Lower leg skin (tissue), 4 donors: ENCODE measurements around the gene PCSK5. TPM values are rescaled to one million over a fixed set of nuclear protein-coding genes. Genes with fewer than 3 reads are reported as not detected.

Experiments used
- DNase-seq, 2 donors: peaks; one replicate each; pipeline ENCODE4 v3.0.0-alpha.2; 2019; ENCODE audit warnings: low spot score in 2 of 2
- H3K4me3 ChIP-seq: fragments of 200-600 bp; sonication (generic); 2 replicates; pipeline ENCODE4 v1.5.1; 2017; ENCODE audit warnings: mild to moderate bottlenecking, low read depth; ENCODE audit not compliant: poor library complexity, severe bottlenecking
- POLR2A ChIP-seq, 2 donors: fragments of 450-650 bp; IDR thresholded peaks; one replicate each; pipeline ENCODE4 v1.6.1; 2016 to 2017; ENCODE audit warnings: antibody characterized with exemption in 2 of 2, mild to moderate bottlenecking in 1 of 2, moderate library complexity in 1 of 2
- WGBS, 2 donors: methylation state at CpG; one replicate each; pipeline ENCODE4 v1.1.5; 2018; 5-methylcytosine and 5-hydroxymethylcytosine counted together
- intact Hi-C: fragments of 100-400 bp; cut with DNase I; formaldehyde crosslinking; loops from one replicate; pipeline ENCODE4 v1.15.0; 2023; ENCODE audit warnings: low total_unique reads
- total RNA-seq, 4 donors: library from RNA; depleted of rRNA; stranded (reverse); fragments of >200 nt; gene quantifications; one replicate each; pipeline ENCODE4 v1.1.0, GENCODE V29; 2016
- TF ChIP-seq, protein P1 (sequence below), 3 donors: fragments of 450-650 bp; IDR thresholded peaks; one replicate each; pipeline ENCODE4 v1.5.1; 2016; ENCODE audit warnings: antibody characterized with exemption in 3 of 3, mild to moderate bottlenecking in 3 of 3, moderate library complexity in 2 of 3

The PCSK5 gene
- total RNA-seq, 4 donors from 2014 or later = 6.4 to 10.8 (median 9.7) TPM

DNA sequence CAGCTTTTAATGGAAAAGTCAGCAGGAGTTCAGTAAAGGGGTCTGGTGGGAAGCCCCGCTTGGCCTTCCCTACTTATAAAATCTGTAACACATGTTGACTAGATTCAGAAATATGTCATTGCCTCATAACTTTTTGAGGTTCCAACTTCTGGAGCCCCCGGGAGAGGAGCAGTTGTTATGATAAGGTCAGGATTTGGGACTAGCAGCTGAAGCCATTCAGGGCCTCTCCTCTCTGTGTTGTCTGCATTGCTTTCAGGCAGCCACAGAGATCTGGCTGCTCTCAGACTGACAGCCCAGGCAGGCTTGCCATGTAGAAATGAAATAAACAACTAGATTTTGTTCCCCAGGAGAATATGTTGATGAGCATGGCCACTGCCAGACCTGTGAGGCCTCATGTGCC is 336.7 kb downstream of the PCSK5 start:
- intact Hi-C loops = no loop called here
- WGBS, 2 donors = 66 to 80% methylated on average over 2 of the region's 2 CpGs
- H3K4me3 ChIP-seq = no peak overlapping the region
- no peak for DNase-seq
- no peak for TF ChIP-seq POLR2A (IDR thresholded peaks at IDR 0.05)
- TF ChIP-seq, protein P1, sequence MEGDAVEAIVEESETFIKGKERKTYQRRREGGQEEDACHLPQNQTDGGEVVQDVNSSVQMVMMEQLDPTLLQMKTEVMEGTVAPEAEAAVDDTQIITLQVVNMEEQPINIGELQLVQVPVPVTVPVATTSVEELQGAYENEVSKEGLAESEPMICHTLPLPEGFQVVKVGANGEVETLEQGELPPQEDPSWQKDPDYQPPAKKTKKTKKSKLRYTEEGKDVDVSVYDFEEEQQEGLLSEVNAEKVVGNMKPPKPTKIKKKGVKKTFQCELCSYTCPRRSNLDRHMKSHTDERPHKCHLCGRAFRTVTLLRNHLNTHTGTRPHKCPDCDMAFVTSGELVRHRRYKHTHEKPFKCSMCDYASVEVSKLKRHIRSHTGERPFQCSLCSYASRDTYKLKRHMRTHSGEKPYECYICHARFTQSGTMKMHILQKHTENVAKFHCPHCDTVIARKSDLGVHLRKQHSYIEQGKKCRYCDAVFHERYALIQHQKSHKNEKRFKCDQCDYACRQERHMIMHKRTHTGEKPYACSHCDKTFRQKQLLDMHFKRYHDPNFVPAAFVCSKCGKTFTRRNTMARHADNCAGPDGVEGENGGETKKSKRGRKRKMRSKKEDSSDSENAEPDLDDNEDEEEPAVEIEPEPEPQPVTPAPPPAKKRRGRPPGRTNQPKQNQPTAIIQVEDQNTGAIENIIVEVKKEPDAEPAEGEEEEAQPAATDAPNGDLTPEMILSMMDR (IDR thresholded peaks at IDR 0.05) = no peak

DNA sequence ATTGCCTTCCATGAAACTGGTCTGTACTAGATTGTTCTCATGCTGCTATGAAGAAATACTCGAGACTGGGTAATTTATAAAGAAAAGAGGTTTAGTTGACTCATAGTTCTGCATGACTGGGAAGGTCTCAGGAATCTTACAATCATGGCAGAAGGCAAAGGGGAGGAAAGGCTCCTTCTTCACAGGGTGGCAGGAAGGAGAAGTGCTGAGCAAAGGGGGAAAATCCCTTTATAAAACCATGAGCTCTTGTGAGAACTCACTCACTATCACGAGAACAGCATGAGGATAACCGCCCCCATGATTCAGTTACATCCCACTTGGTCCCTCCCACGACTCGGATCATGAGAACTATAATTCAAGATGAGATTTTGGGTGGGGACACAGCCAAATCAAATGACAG is 340.5 kb downstream of the PCSK5 start:
- intact Hi-C loops = loop anchor here (5.0 kb wide), 1 partner anchor 1264 kb away; no protein-coding TSS in a partner anchor
- WGBS, 2 donors = 72 to 83% methylated on average over 5 of the region's 5 CpGs
- DNase-seq = no peak

DNA sequence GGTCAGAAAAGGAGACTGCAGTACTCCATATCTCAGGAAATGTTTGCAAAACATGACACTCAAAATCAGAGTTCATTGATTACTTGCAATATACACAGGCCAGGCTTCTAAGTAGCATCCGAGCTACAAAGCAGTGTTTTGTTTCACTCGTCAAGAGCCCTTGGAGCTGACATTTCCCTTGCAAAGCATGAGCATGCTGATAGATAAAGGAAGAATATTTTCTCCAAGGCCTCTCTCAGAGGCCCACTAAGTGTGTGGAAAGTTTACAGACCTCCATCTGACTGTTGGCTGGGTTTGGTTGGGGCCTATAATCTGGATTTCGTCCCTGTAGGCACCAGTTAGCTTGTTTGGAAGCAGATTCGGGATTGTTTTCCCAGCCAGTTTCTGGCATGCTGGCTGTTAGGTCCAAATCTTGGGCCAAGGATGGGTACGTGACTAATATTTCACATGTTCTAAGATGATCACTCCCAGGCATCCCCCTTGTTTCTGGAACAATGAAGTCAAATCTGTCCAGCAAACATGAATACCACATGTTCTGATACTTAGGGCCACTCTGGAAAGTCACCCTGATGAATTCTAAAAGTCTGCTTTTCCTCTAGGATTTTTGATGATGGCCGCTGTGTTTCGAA is 342.5 kb downstream of the PCSK5 start:
- no peak for TF ChIP-seq POLR2A (IDR thresholded peaks at IDR 0.05)
- TF ChIP-seq, protein P1 (IDR thresholded peaks at IDR 0.05) = no peak
- 65 to 66% methylated on average over 7 of the region's 7 CpGs for WGBS, 2 donors
- H3K4me3 ChIP-seq = no peak overlapping the region
- no peak for DNase-seq
- intact Hi-C loops = loop anchor here (5.0 kb wide), 1 partner anchor 1266 kb away; no protein-coding TSS in a partner anchor

More for the DNA sequence above, 340.5 kb downstream of the PCSK5 start:
- TF ChIP-seq, protein P1 (IDR thresholded peaks at IDR 0.05) = no peak
- no peak for TF ChIP-seq POLR2A (IDR thresholded peaks at IDR 0.05)
- H3K4me3 ChIP-seq = no peak overlapping the region

DNA sequence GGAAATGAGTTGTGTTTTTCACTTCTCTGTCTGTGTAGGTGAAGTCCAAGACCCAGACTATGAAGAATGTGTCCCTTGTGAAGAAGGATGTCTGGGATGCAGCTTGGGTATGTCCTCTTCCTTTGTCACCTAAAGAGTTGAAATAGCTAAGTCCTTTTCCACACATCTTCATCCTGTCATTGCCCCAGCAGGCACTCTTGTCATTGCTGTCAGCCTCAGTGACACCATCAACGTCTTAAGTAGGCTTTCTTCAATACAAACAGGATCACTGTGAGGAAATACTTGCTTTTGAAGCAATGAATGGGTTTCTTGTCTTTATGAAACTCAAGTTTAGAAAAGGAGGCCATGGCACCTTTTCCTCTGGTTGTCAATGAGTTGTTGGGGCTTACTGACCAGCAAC is 350.1 kb downstream of the PCSK5 start:
- whole genome bisulfite sequencing, 2 donors = 80 to 81% methylated on average over 1 of the region's 1 CpG
- TF ChIP-seq POLR2A (IDR thresholded peaks at IDR 0.05) = no peak
- TF ChIP-seq, protein P1 (IDR thresholded peaks at IDR 0.05) = no peak
- no peak overlapping the region for H3K4me3 ChIP-seq
- intact Hi-C loops = no loop called here
- no peak for DNase-seq

DNA sequence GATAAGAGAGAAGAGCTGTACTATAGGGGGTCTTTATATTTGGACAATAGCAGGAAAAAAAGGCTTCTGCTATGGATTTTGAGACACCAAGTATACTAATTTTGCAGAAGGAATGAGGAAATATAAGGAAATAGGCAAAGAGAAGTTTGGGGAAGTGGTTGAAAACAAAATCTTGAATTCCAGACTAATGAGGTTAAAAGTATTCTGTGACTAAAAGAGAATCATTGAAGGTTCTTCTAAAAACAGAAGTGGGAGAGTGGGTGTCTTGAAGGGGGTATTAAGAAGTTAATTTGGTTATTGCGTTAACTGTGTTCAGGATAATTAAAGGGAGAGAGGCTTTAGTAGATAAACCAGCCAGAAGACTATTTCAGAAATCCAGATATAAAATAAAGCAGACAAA is 355.0 kb downstream of the PCSK5 start:
- WGBS, 2 donors = 74 to 79% methylated on average over 1 of the region's 1 CpG
- no peak for TF ChIP-seq POLR2A (IDR thresholded peaks at IDR 0.05)
- TF ChIP-seq, protein P1 (IDR thresholded peaks at IDR 0.05) = no peak
- H3K4me3 ChIP-seq = no peak overlapping the region
- intact Hi-C loops = no loop called here
- no peak for DNase-seq

DNA sequence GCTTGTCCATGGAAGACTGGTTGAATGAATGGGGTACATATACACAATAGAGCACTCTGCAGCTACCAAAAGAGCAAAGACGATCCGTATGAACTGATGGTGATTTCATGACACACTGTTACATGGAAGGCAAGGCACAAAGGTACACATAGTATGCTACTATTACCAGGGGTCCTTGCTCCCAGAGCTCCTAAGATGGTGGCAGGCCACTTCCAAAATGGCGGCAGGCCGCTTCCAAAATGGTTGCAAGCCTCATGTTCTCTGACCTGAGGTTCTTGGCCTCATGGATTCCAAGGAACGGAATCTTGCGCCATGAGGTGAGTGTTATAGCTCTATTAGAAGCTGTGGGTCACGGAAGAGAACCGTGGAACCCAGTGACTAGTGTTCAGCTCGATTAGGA is 356.2 kb downstream of the PCSK5 start:
- intact Hi-C loops = no loop called here
- 94 to 96% methylated on average over 9 of the region's 9 CpGs for WGBS, 2 donors
- DNase-seq = no peak
- TF ChIP-seq, protein P1 (IDR thresholded peaks at IDR 0.05) = no peak
- no peak for TF ChIP-seq POLR2A (IDR thresholded peaks at IDR 0.05)
- H3K4me3 ChIP-seq = no peak overlapping the region
